OCI-LY1 (cell line): Measurements from ENCODE around the gene SCAMP2.

Experiments
- H2AFZ ChIP-seq: fragments of 200-600 bp; sonication (generic), shearing (Covaris generic); 2 replicates; pipeline ENCODE4 v1.6.0; 2014; ENCODE audit warnings: antibody characterized with exemption, mild to moderate bottlenecking, low read length
- H3F3A ChIP-seq: fragments of 200-600 bp; sonication (generic), shearing (Covaris generic); 2 replicates; pipeline ENCODE4 v1.6.0; 2014; ENCODE audit warnings: mild to moderate bottlenecking, antibody characterized with exemption, low read length, moderate library complexity; ENCODE audit not compliant: insufficient read depth
- H3K27ac ChIP-seq: fragments of 200-600 bp; sonication (generic); 2 replicates; pipeline ENCODE4 v1.5.1; 2014; ENCODE audit warnings: low read length, mixed run types, mild to moderate bottlenecking, low read depth; ENCODE audit not compliant: poor library complexity, severe bottlenecking
- H3K27me3 ChIP-seq: fragments of 200-600 bp; sonication (generic); 2 replicates; pipeline ENCODE4 v1.6.0; 2014; ENCODE audit warnings: antibody characterized with exemption, mild to moderate bottlenecking, low read length, moderate library complexity; ENCODE audit not compliant: insufficient read depth
- H3K36me3 ChIP-seq: fragments of 200-600 bp; sonication (generic); 2 replicates; pipeline ENCODE4 v1.6.1; 2014; ENCODE audit warnings: mild to moderate bottlenecking, antibody characterized with exemption, low read length, moderate library complexity, mixed read lengths; ENCODE audit not compliant: insufficient read depth
- H3K4me1 ChIP-seq: fragments of 200-600 bp; sonication (generic); 2 replicates; pipeline ENCODE4 v1.5.1; 2014; ENCODE audit warnings: mild to moderate bottlenecking, low read length, moderate library complexity; ENCODE audit not compliant: insufficient read depth, severe bottlenecking
- H3K4me2 ChIP-seq: fragments of 200-600 bp; sonication (generic), shearing (Covaris generic); 2 replicates; pipeline ENCODE4 v1.6.1; 2014; ENCODE audit warnings: low read length
- H3K4me3 ChIP-seq: fragments of 200-600 bp; sonication (generic); 2 replicates; pipeline ENCODE4 v1.5.1; 2014; ENCODE audit warnings: low read length, low read depth, mild to moderate bottlenecking, mixed read lengths; ENCODE audit not compliant: poor library complexity, severe bottlenecking
- H3K79me2 ChIP-seq: fragments of 200-600 bp; shearing (Covaris generic); 2 replicates; pipeline ENCODE4 v1.6.1; 2016; ENCODE audit warnings: mixed run types, low read length, mixed read lengths; ENCODE audit not compliant: insufficient read depth
- H3K9ac ChIP-seq: fragments of 200-600 bp; sonication (generic), shearing (Covaris generic); 2 replicates; pipeline ENCODE4 v1.6.1; 2014; ENCODE audit warnings: mild to moderate bottlenecking, low read length, mixed read lengths
- H3K9me2 ChIP-seq: fragments of 200-600 bp; sonication (generic), shearing (Covaris generic); 2 replicates; pipeline ENCODE4 v1.6.1; 2014; ENCODE audit warnings: low read depth, mild to moderate bottlenecking, low read length, mixed read lengths
- H3K9me3 ChIP-seq: fragments of 200-600 bp; shearing (Covaris generic); 2 replicates; pipeline ENCODE4 v1.6.1; 2014; ENCODE audit warnings: low read length, mixed read lengths
- H4K20me1 ChIP-seq: fragments of 200-600 bp; sonication (generic), shearing (Covaris generic); 2 replicates; pipeline ENCODE4 v1.6.0; 2016; ENCODE audit warnings: mild to moderate bottlenecking, low read length; ENCODE audit not compliant: insufficient read depth
- EZH2 ChIP-seq: fragments of 200-600 bp; sonication (generic), shearing (Covaris generic); IDR thresholded peaks from 2 replicates; pipeline ENCODE4 v1.8.0; 2017; ENCODE audit warnings: borderline replicate concordance, mixed run types, mild to moderate bottlenecking, antibody characterized with exemption, low read length, moderate library complexity, mixed read lengths
- TF ChIP-seq, protein P1 (sequence below): fragments of 200-600 bp; sonication (generic), shearing (Covaris generic); IDR thresholded peaks from 2 replicates; pipeline ENCODE4 v1.5.1; 2017; ENCODE audit warnings: mild to moderate bottlenecking, antibody characterized with exemption, low read length, moderate library complexity, mixed read lengths

SCAMP2 gene

DNA sequence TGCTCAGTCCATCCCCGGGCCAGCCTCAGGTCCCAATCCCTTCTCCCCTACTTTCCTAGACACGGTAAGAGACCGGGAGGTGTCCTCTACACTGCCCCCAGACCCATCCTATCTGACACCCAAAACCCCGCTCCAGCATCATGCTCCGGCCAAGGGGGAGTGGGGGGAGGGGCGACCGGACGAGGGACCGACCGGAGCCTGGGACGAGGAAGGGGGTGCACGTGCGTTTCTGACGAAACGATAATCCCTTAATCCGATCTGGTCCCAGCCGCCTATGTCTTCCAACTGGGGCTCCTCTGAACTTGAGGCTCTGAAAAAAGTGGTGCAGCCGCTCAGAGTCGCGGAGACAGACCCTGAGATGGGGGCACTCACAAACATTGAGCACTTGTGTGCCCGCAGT lies 46.2 kb downstream of the SCAMP2 start:
- no peak overlapping the region for H3K4me2 ChIP-seq
- no peaks in the 10 kb centered on the region for H3F3A ChIP-seq
- no peak for TF ChIP-seq EZH2
- TF ChIP-seq, protein P1, sequence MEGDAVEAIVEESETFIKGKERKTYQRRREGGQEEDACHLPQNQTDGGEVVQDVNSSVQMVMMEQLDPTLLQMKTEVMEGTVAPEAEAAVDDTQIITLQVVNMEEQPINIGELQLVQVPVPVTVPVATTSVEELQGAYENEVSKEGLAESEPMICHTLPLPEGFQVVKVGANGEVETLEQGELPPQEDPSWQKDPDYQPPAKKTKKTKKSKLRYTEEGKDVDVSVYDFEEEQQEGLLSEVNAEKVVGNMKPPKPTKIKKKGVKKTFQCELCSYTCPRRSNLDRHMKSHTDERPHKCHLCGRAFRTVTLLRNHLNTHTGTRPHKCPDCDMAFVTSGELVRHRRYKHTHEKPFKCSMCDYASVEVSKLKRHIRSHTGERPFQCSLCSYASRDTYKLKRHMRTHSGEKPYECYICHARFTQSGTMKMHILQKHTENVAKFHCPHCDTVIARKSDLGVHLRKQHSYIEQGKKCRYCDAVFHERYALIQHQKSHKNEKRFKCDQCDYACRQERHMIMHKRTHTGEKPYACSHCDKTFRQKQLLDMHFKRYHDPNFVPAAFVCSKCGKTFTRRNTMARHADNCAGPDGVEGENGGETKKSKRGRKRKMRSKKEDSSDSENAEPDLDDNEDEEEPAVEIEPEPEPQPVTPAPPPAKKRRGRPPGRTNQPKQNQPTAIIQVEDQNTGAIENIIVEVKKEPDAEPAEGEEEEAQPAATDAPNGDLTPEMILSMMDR, result no peak
- H3K36me3 ChIP-seq, result no peaks in the 10 kb centered on the region
- no peak overlapping the region for H3K4me3 ChIP-seq
- H3K9me2 ChIP-seq, result no peaks in the 10 kb centered on the region
- H3K9ac ChIP-seq, result no peak overlapping the region
- no peak overlapping the region for H2AFZ ChIP-seq
- no peaks in the 10 kb centered on the region for H3K9me3 ChIP-seq
- no peaks in the 10 kb centered on the region for H3K4me1 ChIP-seq
- H3K27ac ChIP-seq, result no peak overlapping the region
- H4K20me1 ChIP-seq, result no peaks in the 10 kb centered on the region
- H3K27me3 ChIP-seq, result no peaks in the 10 kb centered on the region
- no peaks in the 10 kb centered on the region for H3K79me2 ChIP-seq

DNA sequence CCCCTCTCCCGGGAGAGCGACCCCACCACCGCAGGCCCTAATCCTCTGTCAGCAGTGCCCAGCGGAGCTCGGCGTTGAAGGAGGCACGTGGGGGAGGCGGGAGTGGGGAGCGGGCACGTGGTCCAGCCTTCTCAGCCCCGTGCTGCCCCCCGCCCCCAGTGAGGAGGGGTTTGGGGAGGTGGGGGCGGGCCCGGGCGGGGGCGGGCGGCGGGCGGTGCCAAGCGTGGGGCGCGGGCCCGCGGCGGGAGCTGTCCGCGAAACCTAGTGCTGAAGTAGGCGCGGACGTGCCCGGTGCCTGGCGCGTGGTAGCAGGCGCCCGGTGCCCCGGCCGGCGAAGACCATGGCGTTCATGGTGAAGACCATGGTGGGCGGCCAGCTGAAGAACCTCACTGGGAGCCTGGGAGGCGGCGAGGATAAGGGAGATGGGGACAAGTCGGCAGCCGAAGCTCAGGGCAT lies 46.8 kb downstream of the SCAMP2 start, which contains the start of gene CPLX3:
Gene CPLX3 (plus strand): TSS at position 264 of the 456 bp plus-strand sequence. CDS start 77 bp downstream, at position 341.
- Histone ChIP-seq H3K9me2 (no peaks in the 10 kb centered on the region), H3K4me1 (peaks cover 5% of the 10 kb centered on the region), H3K4me2 (no peak within 1 kb of the TSS), H3K9me3 (no peaks in the 10 kb centered on the region), H3F3A (no peaks in the 10 kb centered on the region), H3K27me3 (no peaks in the 10 kb centered on the region), H3K4me3 (no peak within 1 kb of the TSS), H4K20me1 (no peaks in the 10 kb centered on the region), H2AFZ (no peak within 1 kb of the TSS), H3K79me2 (no peaks in the 10 kb centered on the region), H3K36me3 (no peaks in the 10 kb centered on the region), H3K27ac (no peak within 1 kb of the TSS), H3K9ac (no peak within 1 kb of the TSS)
- TF ChIP-seq, protein P1, result no peak
- TF ChIP-seq EZH2, result no peak

DNA sequence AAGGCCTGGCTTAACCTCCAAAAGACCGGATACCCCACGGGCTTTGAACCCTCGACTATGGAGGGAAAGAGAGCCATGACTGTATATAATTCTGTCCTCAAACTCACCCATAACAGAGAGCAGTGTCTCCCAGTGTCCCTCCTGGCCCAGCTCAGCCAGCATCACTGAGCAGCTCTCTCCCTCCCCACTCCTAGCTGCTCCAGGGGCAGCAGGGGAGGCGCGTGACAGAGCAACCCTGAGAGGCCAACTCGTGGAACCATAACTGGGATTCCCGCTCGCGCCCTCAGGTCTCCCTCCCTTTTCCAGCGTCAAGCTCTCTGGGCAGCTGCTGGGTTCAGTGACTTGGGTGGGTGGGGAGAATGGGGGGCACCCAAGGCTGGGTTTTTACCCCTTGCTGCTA lies 47.3 kb downstream of the SCAMP2 start:
- H3K9ac ChIP-seq, result no peak overlapping the region

More for the DNA sequence above, 47.3 kb downstream of the SCAMP2 start:
- H3K9me3 ChIP-seq, result no peaks in the 10 kb centered on the region
- no peak overlapping the region for H3K4me2 ChIP-seq
- no peaks in the 10 kb centered on the region for H3K27me3 ChIP-seq
- no peaks in the 10 kb centered on the region for H3K79me2 ChIP-seq
- H3F3A ChIP-seq, result no peaks in the 10 kb centered on the region
- H3K27ac ChIP-seq, result no peak overlapping the region
- no peaks in the 10 kb centered on the region for H3K36me3 ChIP-seq
- H4K20me1 ChIP-seq, result no peaks in the 10 kb centered on the region
- H3K9me2 ChIP-seq, result no peaks in the 10 kb centered on the region
- H2AFZ ChIP-seq, result no peak overlapping the region
- H3K4me3 ChIP-seq, result no peak overlapping the region
- no peak for TF ChIP-seq EZH2
- TF ChIP-seq, protein P1, result no peak
- peaks cover 10% of the 10 kb centered on the region for H3K4me1 ChIP-seq
